SK-N-SH treated with all-trans-retinoic acid at 6 μM for 48 hours (cell line): ENCODE results near the gene FER.

Experiments used
- ATAC-seq: fragments of 200-7000 bp; cut with Tn5 transposase; 3 replicates; pipeline ENCODE4 v1.9.1; 2020; ENCODE audit warnings: mild to moderate bottlenecking, moderate library complexity
- BACH2 ChIP-seq: fragments of 250-450 bp; sonication (Bioruptor Pico); IDR thresholded peaks from 2 replicates; pipeline ENCODE4 v1.9.0; 2021; ENCODE audit warnings: mild to moderate bottlenecking, borderline replicate concordance
- CSDC2 ChIP-seq: fragments of 250-450 bp; sonication (Bioruptor Pico); IDR thresholded peaks from 2 replicates; pipeline ENCODE4 v1.5.0; 2020; ENCODE audit warnings: mild to moderate bottlenecking, moderate library complexity
- ESRRG ChIP-seq: fragments of 250-450 bp; sonication (Bioruptor Pico); IDR thresholded peaks from 2 replicates; pipeline ENCODE4 v1.6.1; 2021; ENCODE audit warnings: mild to moderate bottlenecking
- GLIS3 ChIP-seq: fragments of 250-450 bp; sonication (Bioruptor Pico); IDR thresholded peaks from 2 replicates; pipeline ENCODE4 v1.5.0; 2020; ENCODE audit warnings: mild to moderate bottlenecking, moderate library complexity
- ISL1 ChIP-seq: fragments of 250-450 bp; sonication (Bioruptor Pico); IDR thresholded peaks from 2 replicates; pipeline ENCODE4 v2.1.2; 2022; ENCODE audit warnings: mild to moderate bottlenecking, moderate library complexity
- OSR1 ChIP-seq: fragments of 250-450 bp; sonication (Bioruptor Pico); IDR thresholded peaks from 2 replicates; pipeline ENCODE4 v1.8.0; 2022; ENCODE audit warnings: moderate library complexity, mild to moderate bottlenecking, inconsistent platforms
- PPARA ChIP-seq: fragments of 250-450 bp; sonication (Bioruptor Pico); IDR thresholded peaks from 2 replicates; pipeline ENCODE4 v1.5.0; 2020; ENCODE audit warnings: mild to moderate bottlenecking, borderline replicate concordance
- RARB ChIP-seq: fragments of 250-450 bp; sonication (Bioruptor Pico); IDR thresholded peaks from 2 replicates; pipeline ENCODE4 v1.8.0; 2021; ENCODE audit warnings: mild to moderate bottlenecking, moderate library complexity
- SNAI2 ChIP-seq: fragments of 250-450 bp; sonication (Bioruptor Pico); IDR thresholded peaks from 2 replicates; pipeline ENCODE4 v1.5.0; 2020; ENCODE audit warnings: mild to moderate bottlenecking, moderate library complexity
- TCF4 ChIP-seq: fragments of 250-450 bp; sonication (Bioruptor Pico); IDR thresholded peaks from 2 replicates; pipeline ENCODE4 v1.8.0; 2021; ENCODE audit warnings: mild to moderate bottlenecking, moderate library complexity, borderline replicate concordance
- TOX ChIP-seq: fragments of 250-450 bp; sonication (Bioruptor Pico); IDR thresholded peaks from 2 replicates; pipeline ENCODE4 v1.8.0; 2021; ENCODE audit warnings: mild to moderate bottlenecking, moderate library complexity, borderline replicate concordance
- ZC3H10 ChIP-seq: fragments of 250-450 bp; sonication (Bioruptor Pico); IDR thresholded peaks from 2 replicates; pipeline ENCODE4 v1.5.1; 2021; ENCODE audit warnings: mild to moderate bottlenecking, moderate library complexity
- ZFP3 ChIP-seq: fragments of 250-450 bp; sonication (Bioruptor Pico); IDR thresholded peaks from 2 replicates; pipeline ENCODE4 v1.5.0; 2020; ENCODE audit warnings: mild to moderate bottlenecking, moderate library complexity
- ZFP30 ChIP-seq: fragments of 450-650 bp; formaldehyde crosslinking; IDR thresholded peaks from 2 replicates; pipeline ENCODE4 v1.5.0; 2022; ENCODE audit warnings: mild to moderate bottlenecking, moderate library complexity
- ZNF565 ChIP-seq: fragments of 450-650 bp; formaldehyde crosslinking; conservative IDR thresholded peaks from 2 replicates; pipeline ENCODE4 v1.5.0; 2020; ENCODE audit warnings: low read depth, mild to moderate bottlenecking, moderate library complexity
- ZNF70 ChIP-seq: fragments of 450-650 bp; formaldehyde crosslinking; IDR thresholded peaks from 2 replicates; pipeline ENCODE4 v1.5.0; 2020; ENCODE audit warnings: mild to moderate bottlenecking, moderate library complexity
- ZNF8 ChIP-seq: fragments of 450-650 bp; formaldehyde crosslinking; IDR thresholded peaks from 2 replicates; pipeline ENCODE4 v1.5.0; 2020; ENCODE audit warnings: mild to moderate bottlenecking, moderate library complexity
- TF ChIP-seq, protein P1 (sequence below): fragments of 250-450 bp; sonication (Bioruptor Pico); IDR thresholded peaks from 2 replicates; pipeline ENCODE4 v1.5.1; 2020; ENCODE audit warnings: low read depth, mild to moderate bottlenecking, moderate library complexity
- TF ChIP-seq, protein P2 (sequence below): fragments of 250-450 bp; sonication (Bioruptor Pico); IDR thresholded peaks from 2 replicates; pipeline ENCODE4 v1.5.0; 2020; ENCODE audit warnings: mild to moderate bottlenecking, moderate library complexity
- TF ChIP-seq, protein P3 (sequence below): fragments of 250-450 bp; sonication (Bioruptor Pico); IDR thresholded peaks from 2 replicates; pipeline ENCODE4 v1.8.0; 2020; ENCODE audit warnings: mild to moderate bottlenecking, moderate library complexity, borderline replicate concordance
- TF ChIP-seq, protein P4 (sequence below): fragments of 250-450 bp; sonication (Bioruptor Pico); IDR thresholded peaks from 2 replicates; pipeline ENCODE4 v1.8.0; 2021; ENCODE audit warnings: low read depth, mild to moderate bottlenecking, moderate library complexity, borderline replicate concordance

FER gene

DNA sequence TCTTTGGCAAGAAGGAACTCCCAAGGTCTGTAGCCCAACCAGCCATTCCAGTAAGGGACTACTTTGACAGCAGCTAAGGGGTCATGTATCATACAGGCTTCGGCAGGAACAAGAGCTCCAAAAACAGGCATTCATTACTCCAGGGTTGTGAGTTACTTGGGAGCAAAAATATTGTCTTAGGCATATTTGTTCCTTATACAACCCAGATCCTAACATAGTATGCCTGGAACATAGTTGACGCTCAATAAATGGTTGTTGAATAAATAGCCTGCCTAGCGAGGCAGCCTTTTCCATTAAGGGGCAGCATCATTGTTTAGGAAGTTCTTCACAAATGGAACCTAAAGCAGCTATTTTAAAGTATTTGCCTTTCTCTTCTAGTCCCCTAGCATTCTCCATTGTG, 35.8 kb upstream of the FER start (continued):
- TF ChIP-seq, protein P1, sequence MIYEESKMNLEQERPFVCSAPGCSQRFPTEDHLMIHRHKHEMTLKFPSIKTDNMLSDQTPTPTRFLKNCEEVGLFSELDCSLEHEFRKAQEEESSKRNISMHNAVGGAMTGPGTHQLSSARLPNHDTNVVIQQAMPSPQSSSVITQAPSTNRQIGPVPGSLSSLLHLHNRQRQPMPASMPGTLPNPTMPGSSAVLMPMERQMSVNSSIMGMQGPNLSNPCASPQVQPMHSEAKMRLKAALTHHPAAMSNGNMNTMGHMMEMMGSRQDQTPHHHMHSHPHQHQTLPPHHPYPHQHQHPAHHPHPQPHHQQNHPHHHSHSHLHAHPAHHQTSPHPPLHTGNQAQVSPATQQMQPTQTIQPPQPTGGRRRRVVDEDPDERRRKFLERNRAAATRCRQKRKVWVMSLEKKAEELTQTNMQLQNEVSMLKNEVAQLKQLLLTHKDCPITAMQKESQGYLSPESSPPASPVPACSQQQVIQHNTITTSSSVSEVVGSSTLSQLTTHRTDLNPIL, result no peak
- TF ChIP-seq ZNF8 (CRISPR knock-in tag), result no peak
- no peak for TF ChIP-seq ZFP30 (CRISPR knock-in tag)
- no peak for TF ChIP-seq ZFP3 (CRISPR knock-in tag)
- no peak for TF ChIP-seq ESRRG
- no peak for TF ChIP-seq CSDC2 (CRISPR knock-in tag)
- TF ChIP-seq, all 23 proteins: peak for 0

DNA sequence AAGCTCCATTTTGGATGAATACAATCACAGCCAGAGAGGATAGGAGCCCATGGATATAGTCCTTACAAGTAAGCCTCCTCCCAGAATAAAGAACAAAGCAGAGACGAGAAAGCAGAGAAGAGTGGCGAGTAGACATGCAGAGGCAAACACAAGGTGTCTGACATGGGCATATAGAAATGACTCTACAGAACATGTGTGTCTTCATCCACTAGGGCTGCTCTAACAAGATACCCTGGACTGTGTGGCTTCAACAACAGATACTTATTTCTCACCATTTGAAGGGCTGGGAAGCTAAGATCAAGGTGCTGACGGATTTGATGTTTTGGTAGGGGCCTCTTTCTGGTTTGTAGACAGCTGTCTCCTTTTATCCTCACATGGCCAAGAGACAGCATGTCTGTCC, 32.3 kb upstream of the FER start:
- no peak for ATAC-seq
- no peak for TF ChIP-seq ZFP30 (CRISPR knock-in tag)
- TF ChIP-seq ZNF70, result no peak
- TF ChIP-seq ZNF565 (CRISPR knock-in tag), result no peak
- TF ChIP-seq, protein P2, sequence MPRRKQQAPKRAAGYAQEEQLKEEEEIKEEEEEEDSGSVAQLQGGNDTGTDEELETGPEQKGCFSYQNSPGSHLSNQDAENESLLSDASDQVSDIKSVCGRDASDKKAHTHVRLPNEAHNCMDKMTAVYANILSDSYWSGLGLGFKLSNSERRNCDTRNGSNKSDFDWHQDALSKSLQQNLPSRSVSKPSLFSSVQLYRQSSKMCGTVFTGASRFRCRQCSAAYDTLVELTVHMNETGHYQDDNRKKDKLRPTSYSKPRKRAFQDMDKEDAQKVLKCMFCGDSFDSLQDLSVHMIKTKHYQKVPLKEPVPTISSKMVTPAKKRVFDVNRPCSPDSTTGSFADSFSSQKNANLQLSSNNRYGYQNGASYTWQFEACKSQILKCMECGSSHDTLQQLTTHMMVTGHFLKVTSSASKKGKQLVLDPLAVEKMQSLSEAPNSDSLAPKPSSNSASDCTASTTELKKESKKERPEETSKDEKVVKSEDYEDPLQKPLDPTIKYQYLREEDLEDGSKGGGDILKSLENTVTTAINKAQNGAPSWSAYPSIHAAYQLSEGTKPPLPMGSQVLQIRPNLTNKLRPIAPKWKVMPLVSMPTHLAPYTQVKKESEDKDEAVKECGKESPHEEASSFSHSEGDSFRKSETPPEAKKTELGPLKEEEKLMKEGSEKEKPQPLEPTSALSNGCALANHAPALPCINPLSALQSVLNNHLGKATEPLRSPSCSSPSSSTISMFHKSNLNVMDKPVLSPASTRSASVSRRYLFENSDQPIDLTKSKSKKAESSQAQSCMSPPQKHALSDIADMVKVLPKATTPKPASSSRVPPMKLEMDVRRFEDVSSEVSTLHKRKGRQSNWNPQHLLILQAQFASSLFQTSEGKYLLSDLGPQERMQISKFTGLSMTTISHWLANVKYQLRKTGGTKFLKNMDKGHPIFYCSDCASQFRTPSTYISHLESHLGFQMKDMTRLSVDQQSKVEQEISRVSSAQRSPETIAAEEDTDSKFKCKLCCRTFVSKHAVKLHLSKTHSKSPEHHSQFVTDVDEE (CRISPR knock-in tag), result no peak
- no peak for TF ChIP-seq TCF4 (CRISPR knock-in tag)
- no peak for TF ChIP-seq ZFP3 (CRISPR knock-in tag)
- no peak for TF ChIP-seq ZNF8 (CRISPR knock-in tag)
- TF ChIP-seq OSR1, result no peak
- no peak for TF ChIP-seq PPARA (CRISPR knock-in tag)
- TF ChIP-seq, protein P3, sequence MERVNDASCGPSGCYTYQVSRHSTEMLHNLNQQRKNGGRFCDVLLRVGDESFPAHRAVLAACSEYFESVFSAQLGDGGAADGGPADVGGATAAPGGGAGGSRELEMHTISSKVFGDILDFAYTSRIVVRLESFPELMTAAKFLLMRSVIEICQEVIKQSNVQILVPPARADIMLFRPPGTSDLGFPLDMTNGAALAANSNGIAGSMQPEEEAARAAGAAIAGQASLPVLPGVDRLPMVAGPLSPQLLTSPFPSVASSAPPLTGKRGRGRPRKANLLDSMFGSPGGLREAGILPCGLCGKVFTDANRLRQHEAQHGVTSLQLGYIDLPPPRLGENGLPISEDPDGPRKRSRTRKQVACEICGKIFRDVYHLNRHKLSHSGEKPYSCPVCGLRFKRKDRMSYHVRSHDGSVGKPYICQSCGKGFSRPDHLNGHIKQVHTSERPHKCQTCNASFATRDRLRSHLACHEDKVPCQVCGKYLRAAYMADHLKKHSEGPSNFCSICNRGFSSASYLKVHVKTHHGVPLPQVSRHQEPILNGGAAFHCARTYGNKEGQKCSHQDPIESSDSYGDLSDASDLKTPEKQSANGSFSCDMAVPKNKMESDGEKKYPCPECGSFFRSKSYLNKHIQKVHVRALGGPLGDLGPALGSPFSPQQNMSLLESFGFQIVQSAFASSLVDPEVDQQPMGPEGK, result no peak
- TF ChIP-seq ESRRG, result no peak
- TF ChIP-seq, protein P1, result no peak
- TF ChIP-seq ZC3H10, result no peak
- TF ChIP-seq GLIS3 (CRISPR knock-in tag), result no peak
- no peak for TF ChIP-seq RARB (CRISPR knock-in tag)
- TF ChIP-seq, protein P4, sequence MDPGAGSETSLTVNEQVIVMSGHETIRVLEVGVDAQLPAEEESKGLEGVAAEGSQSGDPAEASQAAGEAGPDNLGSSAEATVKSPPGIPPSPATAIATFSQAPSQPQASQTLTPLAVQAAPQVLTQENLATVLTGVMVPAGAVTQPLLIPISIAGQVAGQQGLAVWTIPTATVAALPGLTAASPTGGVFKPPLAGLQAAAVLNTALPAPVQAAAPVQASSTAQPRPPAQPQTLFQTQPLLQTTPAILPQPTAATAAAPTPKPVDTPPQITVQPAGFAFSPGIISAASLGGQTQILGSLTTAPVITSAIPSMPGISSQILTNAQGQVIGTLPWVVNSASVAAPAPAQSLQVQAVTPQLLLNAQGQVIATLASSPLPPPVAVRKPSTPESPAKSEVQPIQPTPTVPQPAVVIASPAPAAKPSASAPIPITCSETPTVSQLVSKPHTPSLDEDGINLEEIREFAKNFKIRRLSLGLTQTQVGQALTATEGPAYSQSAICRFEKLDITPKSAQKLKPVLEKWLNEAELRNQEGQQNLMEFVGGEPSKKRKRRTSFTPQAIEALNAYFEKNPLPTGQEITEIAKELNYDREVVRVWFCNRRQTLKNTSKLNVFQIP, result no peak
- no peak for TF ChIP-seq ISL1
- TF ChIP-seq TOX (CRISPR knock-in tag), result no peak
- no peak for TF ChIP-seq SNAI2

DNA sequence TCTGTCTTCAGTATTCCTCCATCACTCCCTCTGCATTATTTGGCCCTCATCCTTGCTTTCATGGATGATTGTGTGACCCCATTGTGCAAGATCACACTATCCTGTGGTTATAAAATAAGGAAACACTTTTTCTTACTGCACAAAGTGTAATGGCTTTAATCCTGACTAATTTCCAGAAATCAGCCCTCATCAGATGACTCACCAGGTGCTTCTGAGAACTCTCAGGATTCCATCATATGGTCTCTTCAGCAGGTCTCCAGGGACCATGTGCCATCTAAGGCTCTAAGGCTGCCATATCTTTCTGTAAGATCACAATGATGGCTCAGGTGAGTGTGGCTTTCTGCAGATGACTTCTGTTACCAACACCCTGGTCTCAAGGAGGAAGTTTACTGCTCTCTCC, 27.3 kb upstream of the FER start:
- ATAC-seq, result no peak
- TF ChIP-seq TCF4 (CRISPR knock-in tag) (no peak), ZNF565 (CRISPR knock-in tag) (no peak), TOX (CRISPR knock-in tag) (no peak), ZNF8 (CRISPR knock-in tag) (no peak), ZFP3 (CRISPR knock-in tag) (no peak), BACH2 (no peak), SNAI2 (no peak)
- TF ChIP-seq, protein P3, result no peak
- TF ChIP-seq, protein P4, result no peak
- TF ChIP-seq, protein P2 (CRISPR knock-in tag), result no peak
- TF ChIP-seq, protein P1, result no peak
